Activated T-cell treated with anti-CD3 and anti-CD28 coated beads, Interleukin-2, amount 50 U/mL, for 4 hours (primary cell): ENCODE measurements around the gene HCLS1. TPM values are rescaled to one million over a fixed set of nuclear protein-coding genes. Genes with fewer than 3 reads are reported as not detected.

Experiments
- ATAC-seq, 2 donors: fragments of 200-7000 bp; cut with Tn5 transposase; one replicate each; pipeline ENCODE4 v1.10.0; 2021
- DNase-seq: peaks from one replicate; pipeline ENCODE4 v3.0.0-alpha.2; 2020
- H3K27me3 Mint-ChIP-seq: one replicate; pipeline ENCODE4 v1.8.0; 2021; ENCODE audit warnings: low read depth, mixed read lengths
- H3K36me3 Mint-ChIP-seq: one replicate; pipeline ENCODE4 v1.8.0; 2022; ENCODE audit warnings: mixed read lengths; ENCODE audit not compliant: insufficient read depth
- H3K4me1 Mint-ChIP-seq: one replicate; pipeline ENCODE4 v1.8.0; 2021; ENCODE audit warnings: low read depth, mixed read lengths
- H3K4me3 Mint-ChIP-seq: one replicate; pipeline ENCODE4 v1.8.0; 2021; ENCODE audit warnings: mild to moderate bottlenecking, moderate library complexity, mixed read lengths
- H3K9me3 Mint-ChIP-seq: one replicate; pipeline ENCODE4 v1.8.0; 2021; ENCODE audit warnings: mixed read lengths
- total RNA-seq, 3 donors: library from RNA; stranded (reverse); gene quantifications; one replicate each; pipeline ENCODE4 v1.2.1, GENCODE V29; 2021

HCLS1 gene
- total RNA-seq, 3 donors from 2014 or later = 189 to 221 (median 208) TPM

DNA sequence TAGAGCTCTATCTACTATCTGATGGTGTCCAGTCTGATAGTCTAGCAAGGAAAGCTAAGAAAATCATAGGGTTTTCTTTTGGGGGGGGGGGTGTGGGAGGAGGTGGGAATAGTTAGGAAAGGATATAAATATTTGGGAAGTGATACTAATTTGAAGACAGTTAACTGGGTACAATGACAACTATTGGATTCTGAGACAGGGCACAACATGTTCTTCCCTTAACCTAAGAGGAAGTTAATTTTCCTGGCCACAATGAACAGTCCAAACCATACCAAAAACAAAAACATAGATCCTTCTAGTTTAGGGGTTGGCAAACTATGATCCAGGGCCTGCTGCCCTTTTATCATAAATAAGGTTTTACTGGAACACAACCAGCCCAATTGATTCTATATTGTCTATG is 10.0 kb upstream of the HCLS1 start:
- ATAC-seq = no peak
- Mint-ChIP-seq H3K9me3 (no peaks in the 10 kb centered on the region), H3K4me1 (no peaks in the 10 kb centered on the region), H3K27me3 (no peaks in the 10 kb centered on the region), H3K4me3 (no peak overlapping the region), H3K36me3 (peaks cover 38% of the 10 kb centered on the region)
- no peak for DNase-seq

- H3K9me3 Mint-ChIP-seq = no peaks in the 10 kb centered on the region
- no peak overlapping the region for H3K4me3 Mint-ChIP-seq
- DNase-seq = no peak
- peaks cover 40% of the 10 kb centered on the region for H3K36me3 Mint-ChIP-seq
- no peaks in the 10 kb centered on the region for H3K27me3 Mint-ChIP-seq
- ATAC-seq = no peak
- H3K4me1 Mint-ChIP-seq = no peaks in the 10 kb centered on the region
Measured at GRCh38 chr3:121667333-121667732, 6.6 kb upstream of the HCLS1 start.

GRCh38 chr3:121665488-121665887 is 4.8 kb upstream of the HCLS1 start:
- DNase-seq (no peak), ATAC-seq (no peak)
- H3K4me3 Mint-ChIP-seq = no peak overlapping the region
- peaks cover 4% of the 10 kb centered on the region for H3K9me3 Mint-ChIP-seq
- peaks cover 35% of the 10 kb centered on the region for H3K36me3 Mint-ChIP-seq
- peaks cover 13% of the 10 kb centered on the region for H3K4me1 Mint-ChIP-seq
- H3K27me3 Mint-ChIP-seq = no peaks in the 10 kb centered on the region

- Mint-ChIP-seq H3K36me3 (peaks cover 36% of the 10 kb centered on the region), H3K4me3 (no peak overlapping the region), H3K9me3 (peaks cover 4% of the 10 kb centered on the region), H3K4me1 (peaks cover 32% of the 10 kb centered on the region), H3K27me3 (no peaks in the 10 kb centered on the region)
- DNase-seq = no peak
- no peak for ATAC-seq
Measured at GRCh38 chr3:121663171-121663847, 2.6 kb upstream of the HCLS1 start.

GRCh38 chr3:121662742-121663141 is 2.0 kb upstream of the HCLS1 start:
- peaks cover 4% of the 10 kb centered on the region for H3K9me3 Mint-ChIP-seq
- no peak for DNase-seq
- H3K4me1 Mint-ChIP-seq = peaks cover 38% of the 10 kb centered on the region
- no peak overlapping the region for H3K4me3 Mint-ChIP-seq
- ATAC-seq = no peak
- peaks cover 41% of the 10 kb centered on the region for H3K36me3 Mint-ChIP-seq
- H3K27me3 Mint-ChIP-seq = no peaks in the 10 kb centered on the region

- peaks cover 46% of the 10 kb centered on the region for H3K36me3 Mint-ChIP-seq
- H3K9me3 Mint-ChIP-seq = peaks cover 4% of the 10 kb centered on the region
- peaks cover 51% of the 10 kb centered on the region for H3K4me1 Mint-ChIP-seq
- no peak for ATAC-seq
- peak overlapping the region; percentile 96 for H3K4me3 Mint-ChIP-seq
- no peak for DNase-seq
- H3K27me3 Mint-ChIP-seq = no peaks in the 10 kb centered on the region
Measured at GRCh38 chr3:121661376-121661775, 673 bp upstream of the HCLS1 start.

GRCh38 chr3:121659586-121659985 is 1.1 kb downstream of the HCLS1 start:
- ATAC-seq = no peak

GRCh38 chr3:121658716-121659435 is 1.8 kb downstream of the HCLS1 start:
- Mint-ChIP-seq H3K4me3 (peak overlapping the region; percentile 96), H3K4me1 (peaks cover 70% of the 10 kb centered on the region), H3K9me3 (peaks cover 4% of the 10 kb centered on the region), H3K36me3 (peaks cover 45% of the 10 kb centered on the region), H3K27me3 (no peaks in the 10 kb centered on the region)
- ATAC-seq (no peak), DNase-seq (no peak)

More at GRCh38 chr3:121659586-121659985, 1.1 kb downstream of the HCLS1 start:
- Mint-ChIP-seq H3K4me3 (peak overlapping the region; percentile 96), H3K4me1 (peaks cover 64% of the 10 kb centered on the region), H3K36me3 (peaks cover 50% of the 10 kb centered on the region), H3K27me3 (no peaks in the 10 kb centered on the region), H3K9me3 (peaks cover 4% of the 10 kb centered on the region)
- DNase-seq = no peak

DNA sequence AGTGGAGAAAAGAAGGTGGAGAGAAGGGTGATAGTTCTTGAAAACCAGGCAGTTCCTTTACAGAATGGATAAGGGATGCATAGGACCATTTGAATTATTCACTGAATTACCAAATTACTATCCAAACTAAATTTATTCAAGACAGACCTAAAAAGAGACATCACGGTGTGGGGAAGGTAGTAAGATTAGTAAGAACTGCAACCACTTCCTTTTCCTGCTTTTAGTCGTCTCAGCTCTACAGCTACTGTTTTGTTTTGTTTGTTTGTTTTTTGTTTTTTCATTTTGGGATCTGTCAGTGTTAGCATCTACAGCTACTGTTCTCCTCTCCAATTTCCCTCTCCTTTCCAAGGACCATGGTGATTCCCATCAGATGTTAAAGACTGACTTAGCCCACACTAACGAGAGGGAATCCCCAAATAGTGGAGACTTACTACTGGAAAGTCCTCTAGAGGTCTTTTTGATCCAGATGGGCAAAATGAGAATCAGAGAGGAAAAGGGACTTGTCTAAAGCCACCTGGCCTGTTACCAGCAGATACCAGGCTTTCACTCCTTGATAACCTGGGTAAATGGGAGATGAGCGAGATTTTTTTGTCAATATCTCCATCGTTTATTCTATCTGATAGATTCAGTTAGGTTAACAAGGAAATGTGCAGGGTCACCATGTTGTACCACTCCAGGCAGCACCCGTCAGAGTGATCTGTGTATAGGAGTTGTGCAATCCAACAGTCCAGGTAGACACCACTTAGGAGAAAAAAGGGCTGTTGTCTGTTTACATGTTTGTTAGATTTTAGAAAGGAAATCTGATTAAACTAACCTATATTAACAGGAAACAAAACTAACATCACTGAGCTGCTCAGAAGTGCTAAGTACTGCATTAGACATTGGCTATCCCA is 6.0 kb downstream of the HCLS1 start:
- H3K27me3 Mint-ChIP-seq = no peaks in the 10 kb centered on the region
- no peak for DNase-seq

GRCh38 chr3:121651684-121652083 is 9.0 kb downstream of the HCLS1 start:
- peaks cover 33% of the 10 kb centered on the region for H3K36me3 Mint-ChIP-seq

More for the DNA sequence above, 6.0 kb downstream of the HCLS1 start:
- H3K4me3 Mint-ChIP-seq = no peak overlapping the region
- peak; percentile 86 to 90 for ATAC-seq
- peaks cover 82% of the 10 kb centered on the region for H3K4me1 Mint-ChIP-seq
- H3K9me3 Mint-ChIP-seq = no peaks in the 10 kb centered on the region
- peaks cover 45% of the 10 kb centered on the region for H3K36me3 Mint-ChIP-seq

GRCh38 chr3:121649645-121650044 is 11.1 kb downstream of the HCLS1 start:
- H3K36me3 Mint-ChIP-seq = peaks cover 27% of the 10 kb centered on the region
- H3K4me1 Mint-ChIP-seq = peaks cover 48% of the 10 kb centered on the region
- ATAC-seq = peak in 1 of 2 donors; percentile 64
- no peak overlapping the region for H3K4me3 Mint-ChIP-seq
- no peak for DNase-seq
- H3K9me3 Mint-ChIP-seq = no peaks in the 10 kb centered on the region
- no peaks in the 10 kb centered on the region for H3K27me3 Mint-ChIP-seq

More at GRCh38 chr3:121651684-121652083, 9.0 kb downstream of the HCLS1 start:
- Mint-ChIP-seq H3K9me3 (no peaks in the 10 kb centered on the region), H3K4me3 (no peak overlapping the region), H3K27me3 (no peaks in the 10 kb centered on the region), H3K4me1 (peaks cover 64% of the 10 kb centered on the region)
- DNase-seq (no peak), ATAC-seq (no peak)

- Mint-ChIP-seq H3K27me3 (no peaks in the 10 kb centered on the region), H3K4me3 (no peak overlapping the region), H3K36me3 (peaks cover 33% of the 10 kb centered on the region), H3K9me3 (no peaks in the 10 kb centered on the region), H3K4me1 (peaks cover 37% of the 10 kb centered on the region)
- DNase-seq (no peak), ATAC-seq (no peak)
Measured at GRCh38 chr3:121648219-121648958, 12.3 kb downstream of the HCLS1 start.

DNA sequence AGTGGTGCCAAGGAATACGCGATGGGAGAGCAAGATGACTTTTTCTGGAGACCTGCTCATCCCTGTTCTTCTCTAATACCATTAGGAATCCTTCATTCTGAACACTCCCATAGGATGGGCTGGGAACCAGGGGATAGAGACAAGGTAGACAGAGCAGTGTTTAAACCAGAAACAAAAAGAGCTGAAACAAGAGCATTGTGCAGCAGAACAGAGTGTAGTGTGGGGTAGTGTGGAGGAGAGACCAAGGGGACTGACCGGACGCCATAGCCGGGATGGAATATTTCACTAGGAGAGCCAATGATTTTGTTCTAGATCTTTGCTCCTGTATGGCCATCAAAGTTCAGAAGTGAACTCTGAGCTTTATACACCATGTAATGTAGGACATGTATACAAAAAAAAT is 15.6 kb downstream of the HCLS1 start:
- Mint-ChIP-seq H3K36me3 (peaks cover 43% of the 10 kb centered on the region), H3K9me3 (no peaks in the 10 kb centered on the region), H3K27me3 (no peaks in the 10 kb centered on the region), H3K4me3 (no peak overlapping the region), H3K4me1 (peaks cover 30% of the 10 kb centered on the region)
- no peak for ATAC-seq
- no peak for DNase-seq
